ENCODE results near the gene RUVBL2. TPM values are rescaled to one million over a fixed set of nuclear protein-coding genes. Genes with fewer than 3 reads are reported as not detected.

RUVBL2 gene
- polyA plus RNA-seq, 1 experiment: 221 TPM

DNA sequence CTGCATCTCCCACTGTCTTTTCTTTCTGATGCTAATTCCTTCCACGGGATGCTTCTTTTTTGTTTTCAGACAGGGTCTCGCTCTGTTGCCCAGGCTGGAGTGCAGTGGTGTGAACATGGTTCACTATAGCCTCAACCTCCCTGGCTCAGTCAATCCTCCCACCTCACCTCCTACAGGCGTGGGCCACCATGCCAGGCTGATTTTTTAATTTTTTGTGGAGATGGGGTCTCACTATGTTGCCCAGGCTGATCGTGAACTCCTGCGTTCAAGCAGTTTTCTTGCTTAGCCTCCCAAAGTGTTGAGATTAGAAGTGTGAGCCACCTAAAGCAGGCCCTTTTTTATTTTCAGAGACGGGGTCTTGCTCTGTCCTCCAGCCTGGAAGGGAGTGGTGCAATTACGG, 5.4 kb upstream of the RUVBL2 start:
- CTCF ChIA-PET: interaction anchor here (0.5 to 1.6 kb wide), 2 partner anchors 29 to 110 kb away, joined by 3 to 4 read pairs; no protein-coding TSS in a partner anchor
- TF ChIP-seq CTCF (IDR thresholded peaks at IDR 0.05; ENCODE audit: insufficient read depth, low read depth, low read length): no peak
- DNase-seq (ENCODE audit: low read depth): no peak
- no peaks in the 10 kb centered on the region for H3K27me3 ChIP-seq (ENCODE audit: control insufficient read depth, insufficient read depth, low read length)
- no peak overlapping the region for H3K4me3 ChIP-seq (ENCODE audit: low read depth, low read length)
- H3K36me3 ChIP-seq (ENCODE audit: control insufficient read depth, insufficient read depth, low read length): peaks cover 40% of the 10 kb centered on the region
- POLR2A ChIA-PET: no interaction called here

- H3K4me3 ChIP-seq (ENCODE audit: low read depth, low read length): no peak overlapping the region
- DNase-seq (ENCODE audit: low read depth): no peak
- H3K27me3 ChIP-seq (ENCODE audit: control insufficient read depth, insufficient read depth, low read length): no peaks in the 10 kb centered on the region
- ChIA-PET CTCF (interaction anchor here (1.0 to 1.6 kb wide), 2 partner anchors 12 to 109 kb away, joined by 4 read pairs; no protein-coding TSS in a partner anchor), POLR2A (no interaction called here)
- H3K36me3 ChIP-seq (ENCODE audit: control insufficient read depth, insufficient read depth, low read length): peaks cover 38% of the 10 kb centered on the region
- TF ChIP-seq CTCF (IDR thresholded peaks at IDR 0.05; ENCODE audit: insufficient read depth, low read depth, low read length): no peak
These were observed 4.8 kb upstream of the RUVBL2 start for GRCh38 chr19:48988860-48989259.

DNA sequence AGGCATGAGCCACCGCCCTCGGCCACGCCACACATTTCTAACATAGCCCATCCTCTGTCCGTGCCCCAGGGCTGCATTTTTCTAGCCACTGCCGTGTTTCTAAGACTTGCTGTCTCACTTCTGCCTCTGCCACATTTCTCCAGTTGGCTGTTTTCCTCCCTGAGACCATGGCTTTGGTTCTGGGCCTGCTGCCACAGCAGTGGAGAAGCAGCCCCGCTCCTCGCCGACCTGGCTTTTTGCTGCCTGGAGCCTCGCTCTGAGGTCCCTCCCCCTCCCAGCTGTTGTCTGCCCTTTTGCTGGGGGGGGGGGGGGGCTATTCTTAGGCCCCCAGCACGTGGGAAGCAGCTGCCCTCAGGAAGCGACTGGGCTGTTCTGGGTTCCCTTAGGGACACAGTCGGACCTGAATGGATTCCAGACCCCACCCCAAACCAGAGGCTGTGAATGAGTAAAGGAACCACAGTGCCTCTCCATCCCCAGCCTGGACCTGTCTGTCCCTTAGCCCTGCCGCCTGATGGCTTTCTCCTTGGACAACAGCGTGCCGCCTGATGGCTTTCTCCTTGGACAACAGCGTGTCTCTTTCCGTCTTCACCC, 3.9 kb upstream of the RUVBL2 start:
- Histone ChIP-seq H3K36me3 (ENCODE audit: control insufficient read depth, insufficient read depth, low read length) (peaks cover 36% of the 10 kb centered on the region), H3K27me3 (ENCODE audit: control insufficient read depth, insufficient read depth, low read length) (no peaks in the 10 kb centered on the region), H3K4me3 (ENCODE audit: low read depth, low read length) (no peak overlapping the region)
- CTCF ChIA-PET: interaction anchor here (0.6 to 2.2 kb wide), 4 partner anchors 13 to 857 kb away, joined by 3 to 7 read pairs (median 4); no protein-coding TSS in a partner anchor
- peak; percentile 51 for DNase-seq (ENCODE audit: low read depth)
- POLR2A ChIA-PET: interaction anchor here (0.6 kb wide), 1 partner anchor 145 kb away, joined by 5 read pairs; no protein-coding TSS in a partner anchor
- TF ChIP-seq CTCF (IDR thresholded peaks at IDR 0.05; ENCODE audit: insufficient read depth, low read depth, low read length): no peak

DNA sequence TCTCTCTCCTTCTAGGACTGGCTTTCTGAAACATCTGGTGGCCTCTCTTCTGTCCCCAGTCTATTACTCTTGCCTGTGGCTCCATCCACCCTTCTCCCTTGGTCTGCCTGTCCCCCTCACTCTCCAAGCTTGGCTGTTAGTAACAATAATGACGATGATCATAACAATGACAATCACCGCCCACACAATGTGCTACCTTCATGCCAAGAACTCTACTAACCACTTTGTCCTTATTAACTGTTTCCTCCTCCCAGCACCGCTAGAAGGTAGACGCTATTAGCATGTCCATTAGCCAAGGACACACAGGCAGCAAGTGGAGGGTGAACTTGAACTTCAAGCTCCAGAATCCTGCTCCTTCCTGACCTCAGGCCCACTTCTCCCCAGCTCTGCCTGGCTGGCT, 3.3 kb upstream of the RUVBL2 start:
- no peaks in the 10 kb centered on the region for H3K27me3 ChIP-seq (ENCODE audit: control insufficient read depth, insufficient read depth, low read length)
- no peak for DNase-seq (ENCODE audit: low read depth)
- no peak overlapping the region for H3K4me3 ChIP-seq (ENCODE audit: low read depth, low read length)
- POLR2A ChIA-PET: interaction anchor here (0.6 kb wide), 1 partner anchor 540 kb away, joined by 10 read pairs; no protein-coding TSS in a partner anchor
- peaks cover 31% of the 10 kb centered on the region for H3K36me3 ChIP-seq (ENCODE audit: control insufficient read depth, insufficient read depth, low read length)
- TF ChIP-seq CTCF (IDR thresholded peaks at IDR 0.05; ENCODE audit: insufficient read depth, low read depth, low read length): no peak
- CTCF ChIA-PET: interaction anchor here (0.6 to 2.2 kb wide), 2 partner anchors 20 to 856 kb away, joined by 3 to 7 read pairs; no protein-coding TSS in a partner anchor

- ChIA-PET CTCF (interaction anchor here (1.2 to 2.7 kb wide), 4 partner anchors 10 to 203 kb away, joined by 3 to 44 read pairs (median 6); no protein-coding TSS in a partner anchor), POLR2A (interaction anchor here (0.6 kb wide), 1 partner anchor 539 kb away, joined by 10 read pairs; no protein-coding TSS in a partner anchor)
- no peak for TF ChIP-seq CTCF (IDR thresholded peaks at IDR 0.05; ENCODE audit: insufficient read depth, low read depth, low read length)
- no peak for DNase-seq (ENCODE audit: low read depth)
- Histone ChIP-seq H3K36me3 (ENCODE audit: control insufficient read depth, insufficient read depth, low read length) (peaks cover 25% of the 10 kb centered on the region), H3K4me3 (ENCODE audit: low read depth, low read length) (peak overlapping the region; percentile 94), H3K27me3 (ENCODE audit: control insufficient read depth, insufficient read depth, low read length) (no peaks in the 10 kb centered on the region)
These were observed 2.6 kb upstream of the RUVBL2 start for GRCh38 chr19:48991011-48991609.

Measured in BJ (cell line).